ENCODE results near the gene GPX2.

GPX2 gene

GRCh38 chr14:64954491-64955240 is 12.1 kb upstream of the GPX2 start:
- no peak overlapping the region for H3K4me3 ChIP-seq (replicated peaks; ENCODE audit: low read depth, low read length)
- no peak for TF ChIP-seq CTCF (IDR thresholded peaks at IDR 0.05; ENCODE audit: low read depth, low read length, missing control alignments)
- DNase-seq (ENCODE audit: extremely low read depth, low read depth), result no peak

GRCh38 chr14:64953661-64954060 is 11.1 kb upstream of the GPX2 start:
- no peak overlapping the region for H3K4me3 ChIP-seq (replicated peaks; ENCODE audit: low read depth, low read length)
- no peak for DNase-seq (ENCODE audit: extremely low read depth, low read depth)

GRCh38 chr14:64953310-64953654 is 10.7 kb upstream of the GPX2 start:
- H3K4me3 ChIP-seq (replicated peaks; ENCODE audit: low read depth, low read length), result no peak overlapping the region
- DNase-seq (ENCODE audit: extremely low read depth, low read depth), result no peak
- TF ChIP-seq CTCF (IDR thresholded peaks at IDR 0.05; ENCODE audit: low read depth, low read length, missing control alignments), result no peak

More at GRCh38 chr14:64953661-64954060, 11.1 kb upstream of the GPX2 start:
- no peak for TF ChIP-seq CTCF (IDR thresholded peaks at IDR 0.05; ENCODE audit: low read depth, low read length, missing control alignments)

GRCh38 chr14:64952598-64953309 is 10.2 kb upstream of the GPX2 start:
- DNase-seq (ENCODE audit: extremely low read depth, low read depth), result no peak
- no peak for TF ChIP-seq CTCF (IDR thresholded peaks at IDR 0.05; ENCODE audit: low read depth, low read length, missing control alignments)
- no peak overlapping the region for H3K4me3 ChIP-seq (replicated peaks; ENCODE audit: low read depth, low read length)

- DNase-seq (ENCODE audit: extremely low read depth, low read depth), result no peak
- no peak overlapping the region for H3K4me3 ChIP-seq (replicated peaks; ENCODE audit: low read depth, low read length)
- TF ChIP-seq CTCF (IDR thresholded peaks at IDR 0.05; ENCODE audit: low read depth, low read length, missing control alignments), result no peak
Observed at GRCh38 chr14:64951724-64952123, 9.2 kb upstream of the GPX2 start.

GRCh38 chr14:64951291-64951690 is 8.7 kb upstream of the GPX2 start:
- TF ChIP-seq CTCF (IDR thresholded peaks at IDR 0.05; ENCODE audit: low read depth, low read length, missing control alignments), result no peak
- H3K4me3 ChIP-seq (replicated peaks; ENCODE audit: low read depth, low read length), result no peak overlapping the region

More at GRCh38 chr14:64951291-64951690, 8.7 kb upstream of the GPX2 start:
- DNase-seq (ENCODE audit: extremely low read depth, low read depth), result no peak
